ENCODE data around the gene EPHA6. TPM values are rescaled to one million over a fixed set of nuclear protein-coding genes. Genes with fewer than 3 reads are reported as not detected.

Gene EPHA6
- total RNA-seq, 1 experiment from 2014 or later = 1.2 TPM

- no peak overlapping the region for H3K27ac ChIP-seq
- no peaks in the 10 kb centered on the region for H3K9me2 ChIP-seq (ENCODE audit: insufficient read depth)
- BruUV-seq (replicated peaks) = no TSS peak
- H3K27me3 ChIP-seq (ENCODE audit: insufficient read depth, low read depth) = no peaks in the 10 kb centered on the region
- H2AFZ ChIP-seq = no peak overlapping the region
- TF ChIP-seq EZH2 (IDR thresholded peaks at IDR 0.05; ENCODE audit: low read depth) (no peak), CTCF (conservative IDR thresholded peaks at IDR 0.05) (no peak)
- no peaks in the 10 kb centered on the region for H3K79me2 ChIP-seq (ENCODE audit: low read depth)
- no peaks in the 10 kb centered on the region for H3F3A ChIP-seq (ENCODE audit: insufficient read depth, low read depth)
- H4K20me1 ChIP-seq (ENCODE audit: insufficient read depth) = no peaks in the 10 kb centered on the region
- intact Hi-C loops (cut with micrococcal nuclease; ENCODE audit: unreplicated experiment) = no loop called here
- no peak overlapping the region for H3K4me2 ChIP-seq
- H3K36me3 ChIP-seq (ENCODE audit: low read depth) = no peaks in the 10 kb centered on the region
- H3K4me1 ChIP-seq (replicated peaks; ENCODE audit: insufficient read depth) = no peaks in the 10 kb centered on the region
- no peak overlapping the region for H3K4me3 ChIP-seq
- H3K9me3 ChIP-seq (ENCODE audit: insufficient read depth, low read depth) = 0 out of 2 replicates have a peak, but pooled peaks cover 5% of the 10 kb centered on the region
- POLR2A ChIA-PET (ENCODE audit: unreplicated experiment) = no interaction called here
- no peak for DNase-seq
- CTCF ChIA-PET = no interaction called here
Measured at GRCh38 chr3:97029972-97030371, 215.6 kb downstream of the EPHA6 start.

GRCh38 chr3:97037294-97037943 is 223.0 kb downstream of the EPHA6 start:
- H3F3A ChIP-seq (ENCODE audit: insufficient read depth, low read depth) = no peaks in the 10 kb centered on the region
- intact Hi-C loops (cut with micrococcal nuclease; ENCODE audit: unreplicated experiment) = no loop called here
- 0 out of 2 replicates have a peak, but pooled peaks cover 5% of the 10 kb centered on the region for H3K9me3 ChIP-seq (ENCODE audit: insufficient read depth, low read depth)
- H3K36me3 ChIP-seq (ENCODE audit: low read depth) = no peaks in the 10 kb centered on the region
- H3K79me2 ChIP-seq (ENCODE audit: low read depth) = no peaks in the 10 kb centered on the region
- ChIA-PET CTCF (no interaction called here), POLR2A (ENCODE audit: unreplicated experiment) (no interaction called here)
- no peaks in the 10 kb centered on the region for H3K4me1 ChIP-seq (replicated peaks; ENCODE audit: insufficient read depth)
- H3K27me3 ChIP-seq (ENCODE audit: insufficient read depth, low read depth) = no peaks in the 10 kb centered on the region
- TF ChIP-seq CTCF (conservative IDR thresholded peaks at IDR 0.05) (no peak), EZH2 (IDR thresholded peaks at IDR 0.05; ENCODE audit: low read depth) (no peak)
- no peak overlapping the region for H2AFZ ChIP-seq
- no peaks in the 10 kb centered on the region for H4K20me1 ChIP-seq (ENCODE audit: insufficient read depth)
- no peak for DNase-seq
- H3K9me2 ChIP-seq (ENCODE audit: insufficient read depth) = no peaks in the 10 kb centered on the region
- H3K4me2 ChIP-seq = no peak overlapping the region
- no peak overlapping the region for H3K4me3 ChIP-seq
- H3K27ac ChIP-seq = no peak overlapping the region
- no TSS peak for BruUV-seq (replicated peaks)

GRCh38 chr3:97043411-97043810 is 229.0 kb downstream of the EPHA6 start:
- no TSS peak for BruUV-seq (replicated peaks)
- Histone ChIP-seq H3K4me1 (replicated peaks; ENCODE audit: insufficient read depth) (no peaks in the 10 kb centered on the region), H3K9me3 (ENCODE audit: insufficient read depth, low read depth) (no peaks in the 10 kb centered on the region), H3K79me2 (ENCODE audit: low read depth) (no peaks in the 10 kb centered on the region), H3K36me3 (ENCODE audit: low read depth) (no peaks in the 10 kb centered on the region), H3K4me2 (no peak overlapping the region), H4K20me1 (ENCODE audit: insufficient read depth) (no peaks in the 10 kb centered on the region), H2AFZ (0 out of 2 replicates have a peak overlapping the region, but pooled peaks have one; percentile 1), H3K9me2 (ENCODE audit: insufficient read depth) (no peaks in the 10 kb centered on the region), H3F3A (ENCODE audit: insufficient read depth, low read depth) (no peaks in the 10 kb centered on the region), H3K27me3 (ENCODE audit: insufficient read depth, low read depth) (no peaks in the 10 kb centered on the region), H3K27ac (no peak overlapping the region), H3K4me3 (no peak overlapping the region)
- ChIA-PET POLR2A (ENCODE audit: unreplicated experiment) (no interaction called here), CTCF (no interaction called here)
- TF ChIP-seq CTCF (conservative IDR thresholded peaks at IDR 0.05) (no peak), EZH2 (IDR thresholded peaks at IDR 0.05; ENCODE audit: low read depth) (no peak)
- DNase-seq = no peak
- intact Hi-C loops (cut with micrococcal nuclease; ENCODE audit: unreplicated experiment) = no loop called here
